MM.1S (cell line): ENCODE measurements around the gene OLIG2.

Experiments
- DNase-seq: peaks from one replicate; pipeline ENCODE4 v3.0.0-alpha.2; 2015
- H2AFZ ChIP-seq: fragments of 300-600 bp; sonication (generic); 2 replicates; pipeline ENCODE4 v1.6.0; 2016; ENCODE audit warnings: antibody characterized with exemption, low read length
- H3F3A ChIP-seq: fragments of 300-600 bp; sonication (generic); 2 replicates; pipeline ENCODE4 v1.6.1; 2016; ENCODE audit warnings: mild to moderate bottlenecking, antibody characterized with exemption, low read length, moderate library complexity, mixed read lengths; ENCODE audit not compliant: insufficient read depth
- H3K27ac ChIP-seq: fragments of 300-600 bp; sonication (generic); 2 replicates; pipeline ENCODE4 v1.5.1; 2016; ENCODE audit warnings: mild to moderate bottlenecking, low read length
- H3K27me3 ChIP-seq: fragments of 300-600 bp; sonication (generic); replicated peaks from 2 replicates; pipeline ENCODE4 v1.6.0; 2016; ENCODE audit warnings: low read length; ENCODE audit not compliant: insufficient read depth
- H3K36me3 ChIP-seq: fragments of 300-600 bp; sonication (generic); replicated peaks from 2 replicates; pipeline ENCODE4 v1.6.1; 2016; ENCODE audit warnings: mild to moderate bottlenecking, low read length, mixed read lengths; ENCODE audit not compliant: insufficient read depth
- H3K4me1 ChIP-seq: fragments of 300-600 bp; sonication (generic); 2 replicates; pipeline ENCODE4 v1.6.1; 2016; ENCODE audit warnings: low read length, mixed read lengths
- H3K4me2 ChIP-seq: fragments of 300-600 bp; sonication (generic); 2 replicates; pipeline ENCODE4 v1.6.0; 2016; ENCODE audit warnings: low read depth, low read length
- H3K4me3 ChIP-seq: fragments of 300-600 bp; sonication (generic); 2 replicates; pipeline ENCODE4 v1.5.1; 2016; ENCODE audit warnings: low read length, mixed read lengths
- H3K79me2 ChIP-seq: fragments of 300-600 bp; sonication (generic); 2 replicates; pipeline ENCODE4 v1.6.1; 2016; ENCODE audit warnings: mixed run types, low read length, mixed read lengths
- H3K9ac ChIP-seq: fragments of 300-600 bp; sonication (generic); 2 replicates; pipeline ENCODE4 v1.6.1; 2016; ENCODE audit warnings: low read length, mixed read lengths
- H3K9me2 ChIP-seq: fragments of 300-600 bp; sonication (generic); replicated peaks from 2 replicates; pipeline ENCODE4 v1.6.1; 2016; ENCODE audit warnings: mild to moderate bottlenecking, low read length, mixed read lengths; ENCODE audit not compliant: insufficient read depth
- H3K9me3 ChIP-seq: fragments of 300-600 bp; sonication (generic); replicated peaks from 2 replicates; pipeline ENCODE4 v1.6.1; 2016; ENCODE audit warnings: mild to moderate bottlenecking, low read length, mixed read lengths; ENCODE audit not compliant: insufficient read depth
- H4K20me1 ChIP-seq: fragments of 300-600 bp; sonication (generic); 2 replicates; pipeline ENCODE4 v1.6.1; 2016; ENCODE audit warnings: mild to moderate bottlenecking, low read length, moderate library complexity, mixed read lengths; ENCODE audit not compliant: insufficient read depth
- CTCF ChIP-seq: fragments of 300-600 bp; sonication (generic); IDR thresholded peaks from 2 replicates; pipeline ENCODE4 v1.5.1; 2016; ENCODE audit warnings: antibody characterized with exemption, low read length, mixed read lengths
- EZH2 ChIP-seq: fragments of 300-600 bp; sonication (generic); optimal IDR thresholded peaks from 2 replicates; pipeline ENCODE3; 2017; ENCODE audit warnings: low read depth, mild to moderate bottlenecking, antibody characterized with exemption, low read length, mixed read lengths
- EZH2phosphoT487 ChIP-seq: fragments of 300-600 bp; sonication (generic); IDR thresholded peaks from 2 replicates; pipeline ENCODE4 v1.6.1; 2018; ENCODE audit warnings: antibody characterized with exemption, low read length

The OLIG2 gene

DNA sequence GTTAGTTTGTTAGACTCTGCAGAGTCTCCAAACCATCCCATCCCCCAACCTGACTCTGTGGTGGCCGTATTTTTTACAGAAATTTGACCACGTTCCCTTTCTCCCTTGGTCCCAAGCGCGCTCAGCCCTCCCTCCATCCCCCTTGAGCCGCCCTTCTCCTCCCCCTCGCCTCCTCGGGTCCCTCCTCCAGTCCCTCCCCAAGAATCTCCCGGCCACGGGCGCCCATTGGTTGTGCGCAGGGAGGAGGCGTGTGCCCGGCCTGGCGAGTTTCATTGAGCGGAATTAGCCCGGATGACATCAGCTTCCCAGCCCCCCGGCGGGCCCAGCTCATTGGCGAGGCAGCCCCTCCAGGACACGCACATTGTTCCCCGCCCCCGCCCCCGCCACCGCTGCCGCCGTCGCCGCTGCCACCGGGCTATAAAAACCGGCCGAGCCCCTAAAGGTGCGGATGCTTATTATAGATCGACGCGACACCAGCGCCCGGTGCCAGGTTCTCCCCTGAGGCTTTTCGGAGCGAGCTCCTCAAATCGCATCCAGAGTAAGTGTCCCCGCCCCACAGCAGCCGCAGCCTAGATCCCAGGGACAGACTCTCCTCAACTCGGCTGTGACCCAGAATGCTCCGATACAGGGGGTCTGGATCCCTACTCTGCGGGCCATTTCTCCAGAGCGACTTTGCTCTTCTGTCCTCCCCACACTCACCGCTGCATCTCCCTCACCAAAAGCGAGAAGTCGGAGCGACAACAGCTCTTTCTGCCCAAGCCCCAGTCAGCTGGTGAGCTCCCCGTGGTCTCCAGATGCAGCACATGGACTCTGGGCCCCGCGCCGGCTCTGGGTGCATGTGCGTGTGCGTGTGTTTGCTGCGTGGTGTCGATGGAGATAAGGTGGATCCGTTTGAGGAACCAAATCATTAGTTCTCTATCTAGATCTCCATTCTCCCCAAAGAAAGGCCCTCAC is at the start of gene OLIG2:
OLIG2 (plus strand) TSS at position 447 of the 954 bp plus-strand sequence. CDS start 928 bp downstream, outside the sequence.
- Histone ChIP-seq H3K27me3 (peaks cover 79% of the 10 kb centered on the region), H2AFZ (peak within 1 kb of the TSS; percentile 65), H3K4me1 (no peaks in the 10 kb centered on the region), H3K27ac (no peak within 1 kb of the TSS), H3K4me3 (peak within 1 kb of the TSS; percentile 61), H4K20me1 (no peaks in the 10 kb centered on the region), H3K9me2 (no peaks in the 10 kb centered on the region), H3K79me2 (no peaks in the 10 kb centered on the region), H3K9ac (peak within 1 kb of the TSS; percentile 8; the same call in 1 of the 2 replicates), H3K36me3 (no peaks in the 10 kb centered on the region), H3K9me3 (no peaks in the 10 kb centered on the region), H3K4me2 (peak within 1 kb of the TSS; percentile 67), H3F3A (no peaks in the 10 kb centered on the region)
- no peak for TF ChIP-seq EZH2
- TF ChIP-seq CTCF = no peak
- TF ChIP-seq EZH2phosphoT487 = no peak
- DNase-seq = peak; percentile 66

DNA sequence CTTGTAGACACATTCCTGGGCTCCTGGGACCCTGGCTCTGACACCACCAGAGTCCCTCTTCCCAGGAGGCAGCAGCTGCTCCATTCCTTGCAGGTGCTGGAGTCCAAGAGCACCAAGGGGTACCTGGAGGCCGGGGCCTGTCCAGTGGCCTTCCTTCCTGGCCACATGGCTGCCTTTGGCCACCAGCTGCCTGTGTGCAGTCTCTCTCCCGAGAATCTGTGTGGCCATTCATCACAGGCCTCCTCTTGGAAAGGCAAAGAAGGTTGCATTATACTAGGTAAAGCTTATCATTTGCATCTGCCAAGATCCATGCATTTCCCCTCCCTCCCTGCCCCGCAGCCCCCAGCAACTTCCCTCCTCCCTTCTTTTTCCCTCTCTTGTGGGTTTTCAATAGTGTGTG is 48.9 kb upstream of the OLIG2 start:
- H3K27ac ChIP-seq = no peak overlapping the region
- H3K27me3 ChIP-seq = no peaks in the 10 kb centered on the region
- no peaks in the 10 kb centered on the region for H3K9me3 ChIP-seq
- DNase-seq = no peak
- H3K9ac ChIP-seq = no peak overlapping the region
- H3K36me3 ChIP-seq = no peaks in the 10 kb centered on the region
- no peaks in the 10 kb centered on the region for H3F3A ChIP-seq
- H4K20me1 ChIP-seq = no peaks in the 10 kb centered on the region
- no peaks in the 10 kb centered on the region for H3K4me1 ChIP-seq
- no peak overlapping the region for H3K4me3 ChIP-seq
- H3K79me2 ChIP-seq = no peaks in the 10 kb centered on the region
- no peaks in the 10 kb centered on the region for H3K9me2 ChIP-seq
- H3K4me2 ChIP-seq = no peak overlapping the region
- no peak overlapping the region for H2AFZ ChIP-seq
- TF ChIP-seq CTCF (no peak), EZH2 (no peak), EZH2phosphoT487 (no peak)

GRCh38 chr21:32977216-32977615 is 48.5 kb upstream of the OLIG2 start:
- no peak for DNase-seq
- Histone ChIP-seq H3K27ac (no peak overlapping the region), H3K4me1 (no peaks in the 10 kb centered on the region), H3K79me2 (no peaks in the 10 kb centered on the region), H4K20me1 (no peaks in the 10 kb centered on the region), H3F3A (no peaks in the 10 kb centered on the region), H3K4me3 (no peak overlapping the region), H2AFZ (no peak overlapping the region), H3K9me3 (no peaks in the 10 kb centered on the region), H3K36me3 (no peaks in the 10 kb centered on the region), H3K9ac (no peak overlapping the region), H3K9me2 (no peaks in the 10 kb centered on the region), H3K27me3 (no peaks in the 10 kb centered on the region), H3K4me2 (no peak overlapping the region)
- TF ChIP-seq EZH2phosphoT487 = no peak
- TF ChIP-seq CTCF = no peak
- no peak for TF ChIP-seq EZH2
